GM18951 (cell line): Measurements from ENCODE around the gene FNDC1.

ENCODE experiments used
- POLR2A ChIP-seq: IDR thresholded peaks from 4 replicates; pipeline ENCODE4 v1.6.1; 2011; ENCODE audit warnings: mild to moderate bottlenecking; ENCODE audit not compliant: insufficient read length, insufficient read depth; ENCODE audit errors: extremely low read depth
- in situ Hi-C: fragments of 300-500 bp; cut with MboI; formaldehyde crosslinking; loops from one replicate; pipeline ENCODE4 v1.12.0; 2022; ENCODE audit warnings: low sequenced_read_pairs, mixed read lengths, inconsistent platforms; ENCODE audit not compliant: unreplicated experiment

The FNDC1 gene

GRCh38 chr6:159304641-159305040 lies 135.4 kb downstream of the FNDC1 start:
- in situ Hi-C loops = no loop called here
- TF ChIP-seq POLR2A = no peak

- in situ Hi-C loops = no loop called here
- TF ChIP-seq POLR2A = no peak
Measured at GRCh38 chr6:159305159-159305558, 136.0 kb downstream of the FNDC1 start.

GRCh38 chr6:159305804-159306537 lies 136.8 kb downstream of the FNDC1 start:
- no peak for TF ChIP-seq POLR2A
- in situ Hi-C loops = no loop called here

GRCh38 chr6:159307246-159307790 lies 138.1 kb downstream of the FNDC1 start:
- TF ChIP-seq POLR2A = no peak
- in situ Hi-C loops = no loop called here

GRCh38 chr6:159308198-159308597 lies 139.0 kb downstream of the FNDC1 start:
- no peak for TF ChIP-seq POLR2A
- in situ Hi-C loops = no loop called here

GRCh38 chr6:159309723-159310122 lies 140.5 kb downstream of the FNDC1 start:
- no peak for TF ChIP-seq POLR2A
- in situ Hi-C loops = no loop called here

GRCh38 chr6:159311618-159312017 lies 142.4 kb downstream of the FNDC1 start:
- in situ Hi-C loops = no loop called here
- no peak for TF ChIP-seq POLR2A

- TF ChIP-seq POLR2A = no peak
- in situ Hi-C loops = no loop called here
Measured at GRCh38 chr6:159312206-159312605, 143.0 kb downstream of the FNDC1 start.

GRCh38 chr6:159313018-159313417 lies 143.8 kb downstream of the FNDC1 start:
- in situ Hi-C loops = no loop called here
- no peak for TF ChIP-seq POLR2A

- in situ Hi-C loops = no loop called here
- TF ChIP-seq POLR2A = no peak
Measured at GRCh38 chr6:159315562-159315961, 146.4 kb downstream of the FNDC1 start.

- TF ChIP-seq POLR2A = no peak
- in situ Hi-C loops = no loop called here
Measured at GRCh38 chr6:159317430-159317829, 148.2 kb downstream of the FNDC1 start.

GRCh38 chr6:159321267-159321666 lies 152.1 kb downstream of the FNDC1 start:
- in situ Hi-C loops = no loop called here
- no peak for TF ChIP-seq POLR2A
